Activated naive CD4-positive, alpha-beta T cell treated with anti-CD3 and anti-CD28 coated beads, Interleukin-2, amount 10 ng/mL, durations not matched to agents 7 days and 5 days (primary cell): ENCODE measurements around the gene VIL1.

Source experiments
- CTCF ChIA-PET: fragments of 350-600 bp; sonication (Branson Sonifier 250); formaldehyde crosslinking; loops from one replicate; lab custom pipeline; 2021; ENCODE audit warnings: antibody characterized with exemption; lab: Charles Lee
- DNase-seq: peaks from one replicate; pipeline ENCODE4 v3.0.0-alpha.2; 2020
- H3K27ac Mint-ChIP-seq: one replicate; pipeline ENCODE4 v1.8.0; 2021; ENCODE audit warnings: mild to moderate bottlenecking, moderate library complexity, mixed read lengths
- H3K27me3 Mint-ChIP-seq: one replicate; pipeline ENCODE4 v1.8.0; 2021; ENCODE audit warnings: mild to moderate bottlenecking, mixed read lengths
- H3K36me3 Mint-ChIP-seq: one replicate; pipeline ENCODE4 v1.8.0; 2021; ENCODE audit warnings: mixed read lengths
- H3K4me1 Mint-ChIP-seq: one replicate; pipeline ENCODE4 v1.8.0; 2021; ENCODE audit warnings: mixed read lengths
- H3K4me3 Mint-ChIP-seq: one replicate; pipeline ENCODE4 v1.8.0; 2021; ENCODE audit warnings: mild to moderate bottlenecking, moderate library complexity, mixed read lengths
- H3K9me3 Mint-ChIP-seq: one replicate; pipeline ENCODE4 v1.8.0; 2021; ENCODE audit warnings: mixed read lengths

The VIL1 gene

GRCh38 chr2:218485986-218486667 lies 67.2 kb downstream of the VIL1 start:
- peaks cover 15% of the 10 kb centered on the region for H3K4me1 Mint-ChIP-seq
- CTCF ChIA-PET, result no interaction called here
- no peak overlapping the region for H3K4me3 Mint-ChIP-seq
- peaks cover 48% of the 10 kb centered on the region for H3K36me3 Mint-ChIP-seq
- H3K27me3 Mint-ChIP-seq, result no peaks in the 10 kb centered on the region
- DNase-seq, result no peak
- no peak overlapping the region for H3K27ac Mint-ChIP-seq
- H3K9me3 Mint-ChIP-seq, result no peaks in the 10 kb centered on the region

GRCh38 chr2:218500501-218501060 lies 81.7 kb downstream of the VIL1 start:
- H3K36me3 Mint-ChIP-seq, result peaks cover 40% of the 10 kb centered on the region
- H3K9me3 Mint-ChIP-seq, result no peaks in the 10 kb centered on the region
- H3K4me3 Mint-ChIP-seq, result no peak overlapping the region
- H3K27ac Mint-ChIP-seq, result no peak overlapping the region
- CTCF ChIA-PET, result no interaction called here
- H3K27me3 Mint-ChIP-seq, result no peaks in the 10 kb centered on the region
- H3K4me1 Mint-ChIP-seq, result no peaks in the 10 kb centered on the region
- no peak for DNase-seq

GRCh38 chr2:218501665-218502064 lies 82.7 kb downstream of the VIL1 start:
- Mint-ChIP-seq H3K4me3 (no peak overlapping the region), H3K9me3 (no peaks in the 10 kb centered on the region), H3K27ac (no peak overlapping the region), H3K36me3 (peaks cover 43% of the 10 kb centered on the region), H3K4me1 (no peaks in the 10 kb centered on the region), H3K27me3 (no peaks in the 10 kb centered on the region)
- DNase-seq, result no peak
- CTCF ChIA-PET, result no interaction called here
